Measurements from ENCODE around the gene RAPGEF4.

The RAPGEF4 gene

GRCh38 chr2:172967036-172967982 lies 231.7 kb downstream of the RAPGEF4 start:
- no peak for DNase-seq (ENCODE audit: low read depth, low spot score)

- no peak for DNase-seq (ENCODE audit: low read depth, low spot score)
Observed at GRCh38 chr2:172968061-172968469, 232.4 kb downstream of the RAPGEF4 start.

GRCh38 chr2:172969166-172969565 lies 233.5 kb downstream of the RAPGEF4 start:
- no peak for DNase-seq (ENCODE audit: low read depth, low spot score)

- no peak for DNase-seq (ENCODE audit: low read depth, low spot score)
Observed at GRCh38 chr2:172969609-172970008, 234.0 kb downstream of the RAPGEF4 start.

GRCh38 chr2:172970660-172971059 lies 235.0 kb downstream of the RAPGEF4 start:
- DNase-seq (ENCODE audit: low read depth, low spot score), result no peak

- no peak for DNase-seq (ENCODE audit: low read depth, low spot score)
Observed at GRCh38 chr2:172972005-172972619, 236.5 kb downstream of the RAPGEF4 start.

- no peak for DNase-seq (ENCODE audit: low read depth, low spot score)
Observed at GRCh38 chr2:172974762-172975161, 239.1 kb downstream of the RAPGEF4 start.

- no peak for DNase-seq (ENCODE audit: low read depth, low spot score)
Observed at GRCh38 chr2:172976116-172976515, 240.5 kb downstream of the RAPGEF4 start.

GRCh38 chr2:172976816-172977215 lies 241.2 kb downstream of the RAPGEF4 start:
- no peak for DNase-seq (ENCODE audit: low read depth, low spot score)

- no peak for DNase-seq (ENCODE audit: low read depth, low spot score)
Observed at GRCh38 chr2:172977270-172978062, 241.8 kb downstream of the RAPGEF4 start.

- DNase-seq (ENCODE audit: low read depth, low spot score), result no peak
Observed at GRCh38 chr2:172978063-172978383, 242.4 kb downstream of the RAPGEF4 start.

GRCh38 chr2:172985139-172985892 lies 249.7 kb downstream of the RAPGEF4 start:
- no peak for DNase-seq (ENCODE audit: low read depth, low spot score)

GRCh38 chr2:172986040-172986439 lies 250.4 kb downstream of the RAPGEF4 start:
- no peak for DNase-seq (ENCODE audit: low read depth, low spot score)

GRCh38 chr2:172988728-172989127 lies 253.1 kb downstream of the RAPGEF4 start:
- DNase-seq (ENCODE audit: low read depth, low spot score), result no peak

GRCh38 chr2:172991031-172991430 lies 255.4 kb downstream of the RAPGEF4 start:
- DNase-seq (ENCODE audit: low read depth, low spot score), result no peak

- DNase-seq (ENCODE audit: low read depth, low spot score), result no peak
Observed at GRCh38 chr2:172993139-172993538, 257.5 kb downstream of the RAPGEF4 start.

- no peak for DNase-seq (ENCODE audit: low read depth, low spot score)
Observed at GRCh38 chr2:172993931-172994717, 258.5 kb downstream of the RAPGEF4 start.

GRCh38 chr2:172994864-172995263 lies 259.2 kb downstream of the RAPGEF4 start:
- no peak for DNase-seq (ENCODE audit: low read depth, low spot score)

- DNase-seq (ENCODE audit: low read depth, low spot score), result no peak
Observed at GRCh38 chr2:172995323-172996244, 259.9 kb downstream of the RAPGEF4 start.
